Smooth muscle cell (in vitro differentiated cells): ENCODE data around the gene DMAP1. TPM values are rescaled to one million over a fixed set of nuclear protein-coding genes. Genes with fewer than 3 reads are reported as not detected.

Experiments
- DNase-seq: peaks from one replicate; lab custom pipeline; 2025; ENCODE audit not compliant: unreplicated experiment; lab: John Stamatoyannopoulos, UW
- H2AFZ ChIP-seq: fragments of 200-600 bp; sonication (generic); 2 replicates; pipeline ENCODE4 v1.6.0; 2016; ENCODE audit warnings: antibody characterized with exemption, low read depth, mild to moderate bottlenecking
- H3F3A ChIP-seq: fragments of 200-600 bp; sonication (generic); 2 replicates; pipeline ENCODE4 v1.6.0; 2017; ENCODE audit warnings: antibody characterized with exemption, low read depth
- H3K27ac ChIP-seq: fragments of 200-600 bp; sonication (generic); 2 replicates; pipeline ENCODE4 v1.5.1; 2016; ENCODE audit warnings: low read depth, mild to moderate bottlenecking
- H3K27me3 ChIP-seq: fragments of 200-600 bp; sonication (generic); 2 replicates; pipeline ENCODE4 v1.6.1; 2016; ENCODE audit warnings: low read depth, mild to moderate bottlenecking
- H3K36me3 ChIP-seq: fragments of 200-600 bp; sonication (generic); 2 replicates; pipeline ENCODE4 v1.5.1; 2016; ENCODE audit warnings: low read depth
- H3K4me1 ChIP-seq: fragments of 200-600 bp; sonication (generic); 2 replicates; pipeline ENCODE4 v1.5.1; 2016; ENCODE audit warnings: low read depth
- H3K4me2 ChIP-seq: fragments of 200-600 bp; sonication (generic); 2 replicates; pipeline ENCODE4 v1.6.0; 2016; ENCODE audit warnings: mild to moderate bottlenecking
- H3K4me3 ChIP-seq: fragments of 200-600 bp; sonication (generic); 2 replicates; pipeline ENCODE4 v1.5.1; 2016; ENCODE audit warnings: mild to moderate bottlenecking
- H3K79me2 ChIP-seq: fragments of 200-600 bp; sonication (generic); 2 replicates; pipeline ENCODE4 v1.6.0; 2016; ENCODE audit warnings: low read depth, mild to moderate bottlenecking
- H3K9ac ChIP-seq: fragments of 200-600 bp; sonication (generic); 2 replicates; pipeline ENCODE4 v1.6.0; 2016; ENCODE audit warnings: low read depth
- H3K9me3 ChIP-seq: fragments of 200-600 bp; sonication (generic); replicated peaks from 2 replicates; pipeline ENCODE4 v1.5.1; 2016; ENCODE audit warnings: low read depth
- H4K20me1 ChIP-seq: fragments of 200-600 bp; sonication (generic); 2 replicates; pipeline ENCODE4 v1.6.0; 2016; ENCODE audit warnings: low read depth
- CTCF ChIP-seq: fragments of 200-600 bp; sonication (generic); IDR thresholded peaks from 2 replicates; pipeline ENCODE4 v1.5.1; 2017; ENCODE audit warnings: borderline replicate concordance, mild to moderate bottlenecking, antibody characterized with exemption; ENCODE audit not compliant: insufficient read depth, poor library complexity, severe bottlenecking
- WGBS: methylation state at CpG from one replicate; pipeline ENCODE4 v1.1.7; 2016; ENCODE audit warnings: low lambda C conversion rate; 5-methylcytosine and 5-hydroxymethylcytosine counted together
- polyA plus RNA-seq: library from polyadenylated mRNA; unstranded; fragments of >200 nt; fragmentation: Nextera tagmentation; extraction: Ambion mirVana; gene quantifications from 2 replicates; pipeline ENCODE4 v1.2.1, GENCODE V29; 2016
- total RNA-seq: library from RNA; depleted of rRNA; stranded (reverse); fragments of >200 nt; gene quantifications from 2 replicates; pipeline ENCODE4 v1.2.3, GENCODE V29; 2014

Gene DMAP1
- total and polyA plus RNA-seq, 2 experiments from 2014 or later: 17.9 to 34.8 TPM

GRCh38 chr1:44210595-44210994, 2.7 kb upstream of the DMAP1 start:
- Histone ChIP-seq H3K4me1 (peaks cover 5% of the 10 kb centered on the region), H3K27me3 (no peaks in the 10 kb centered on the region), H3K9me3 (no peaks in the 10 kb centered on the region), H3K4me3 (no peak overlapping the region), H4K20me1 (no peaks in the 10 kb centered on the region), H3F3A (no peaks in the 10 kb centered on the region), H3K4me2 (no peak overlapping the region), H3K27ac (no peak overlapping the region), H3K9ac (no peak overlapping the region), H2AFZ (no peak overlapping the region), H3K79me2 (no peaks in the 10 kb centered on the region), H3K36me3 (no peaks in the 10 kb centered on the region)
- no peak for DNase-seq
- WGBS: 100% methylated on average over 1 of the region's 1 CpG
- no peak for TF ChIP-seq CTCF

- 68% methylated on average over 9 of the region's 9 CpGs for WGBS
- Histone ChIP-seq H3K4me3 (peak overlapping the region; percentile 85), H3K4me2 (peak overlapping the region; percentile 93), H3K27ac (no peak overlapping the region), H4K20me1 (no peaks in the 10 kb centered on the region), H3K4me1 (peaks cover 5% of the 10 kb centered on the region), H3F3A (no peaks in the 10 kb centered on the region), H3K9ac (no peak overlapping the region), H3K36me3 (no peaks in the 10 kb centered on the region), H3K79me2 (no peaks in the 10 kb centered on the region), H3K9me3 (no peaks in the 10 kb centered on the region), H3K27me3 (no peaks in the 10 kb centered on the region), H2AFZ (peak overlapping the region; percentile 91)
- no peak for DNase-seq
- TF ChIP-seq CTCF: no peak
Observed at GRCh38 chr1:44212355-44213221, 683 bp upstream of the DMAP1 start.

- H3K4me1 ChIP-seq: peaks cover 1% of the 10 kb centered on the region
- H3F3A ChIP-seq: no peaks in the 10 kb centered on the region
- no peak overlapping the region for H2AFZ ChIP-seq
- no peak overlapping the region for H3K27ac ChIP-seq
- peak; percentile 17 for DNase-seq
- H3K9ac ChIP-seq: no peak overlapping the region
- peak; percentile 85 for TF ChIP-seq CTCF
- H3K4me3 ChIP-seq: no peak overlapping the region
- peaks cover 3% of the 10 kb centered on the region for H4K20me1 ChIP-seq
- WGBS: 83% methylated on average over 4 of the region's 4 CpGs
- no peaks in the 10 kb centered on the region for H3K9me3 ChIP-seq
- no peaks in the 10 kb centered on the region for H3K27me3 ChIP-seq
- no peak overlapping the region for H3K4me2 ChIP-seq
- H3K36me3 ChIP-seq: no peaks in the 10 kb centered on the region
- H3K79me2 ChIP-seq: no peaks in the 10 kb centered on the region
Observed at GRCh38 chr1:44217809-44218410, 4.6 kb downstream of the DMAP1 start.
